Embryonic facial prominence (tissue), 1 donor: ENCODE data around the gene CSNK1G2.

Experiments used
- DNase-seq: peaks from one replicate; pipeline ENCODE4 v3.0.0-alpha.2; 2016; ENCODE audit errors: extremely low spot score

CSNK1G2 gene

DNA sequence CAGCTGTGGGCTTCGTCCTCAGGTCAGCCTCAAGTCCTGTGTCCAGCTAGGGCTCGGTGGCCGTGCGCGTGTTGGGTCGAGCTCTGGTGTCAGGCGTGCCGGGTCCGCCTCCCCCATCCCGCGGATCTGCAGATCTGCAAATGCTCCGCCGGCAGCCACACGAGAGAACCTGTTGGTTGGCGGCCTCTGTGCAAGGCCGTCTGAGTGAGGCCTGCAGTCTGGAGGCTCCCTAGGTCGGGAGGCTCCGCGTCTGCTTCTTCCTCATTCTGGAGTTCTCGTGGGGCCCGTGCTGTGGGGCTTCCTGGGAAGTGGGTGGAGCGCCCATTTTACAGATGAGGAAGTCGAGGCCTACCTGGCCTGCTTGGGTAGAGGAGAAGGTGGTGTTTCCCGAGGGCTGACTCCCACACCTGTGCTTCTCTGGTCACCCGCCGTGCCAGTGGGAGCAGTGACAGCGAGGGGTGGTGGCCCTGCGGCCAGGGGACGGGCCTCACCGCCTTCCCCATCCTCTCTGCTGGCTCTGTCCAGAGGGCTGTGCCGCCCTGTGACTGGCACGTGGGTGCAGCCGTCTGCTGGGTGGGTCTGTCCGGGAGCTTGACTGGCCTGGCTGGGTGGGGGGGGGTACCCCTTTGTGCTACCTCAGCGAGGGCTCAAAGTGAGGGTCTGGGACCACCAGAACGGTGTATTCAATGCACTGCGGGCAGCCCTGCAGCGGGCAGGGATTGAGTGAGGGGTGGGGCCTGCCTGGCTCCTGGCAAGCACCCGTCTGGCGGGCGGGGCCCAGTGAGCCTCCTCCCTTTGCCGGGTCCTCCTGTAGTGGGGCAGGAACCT is 3.3 kb downstream of the CSNK1G2 start:
- DNase-seq: no peak

DNA sequence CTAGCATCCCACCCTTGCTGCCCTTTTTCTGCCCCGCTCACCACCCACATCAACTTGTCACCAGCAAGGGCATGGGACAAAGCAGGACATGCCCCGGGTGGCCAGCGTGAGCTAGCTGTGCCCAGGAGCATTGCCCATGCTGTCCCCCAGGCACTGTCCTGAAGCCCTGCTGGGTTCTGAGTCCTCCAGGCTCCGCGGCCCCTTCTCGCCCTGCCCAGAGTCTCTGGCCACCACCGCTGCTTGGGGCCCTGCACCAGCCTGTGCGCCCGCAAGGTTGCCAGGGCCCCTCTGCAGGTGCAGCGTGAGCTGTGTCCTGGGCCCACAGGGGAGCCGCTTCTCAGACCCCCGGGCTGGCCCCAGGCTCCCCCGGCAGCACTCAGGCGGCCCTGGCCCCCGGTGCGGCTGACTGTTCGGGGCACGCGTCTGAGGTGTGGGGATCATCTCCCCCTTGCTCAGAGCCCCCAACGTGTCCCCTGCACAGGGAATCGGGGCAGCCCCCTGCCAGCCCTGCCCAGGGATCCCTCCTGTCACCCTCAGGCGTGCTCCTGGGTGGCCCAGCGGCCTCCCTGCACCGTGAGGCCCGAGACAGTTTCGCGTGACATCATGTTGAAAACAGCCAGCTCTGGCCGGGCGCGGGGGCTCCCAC is 4.1 kb downstream of the CSNK1G2 start:
- no peak for DNase-seq

DNA sequence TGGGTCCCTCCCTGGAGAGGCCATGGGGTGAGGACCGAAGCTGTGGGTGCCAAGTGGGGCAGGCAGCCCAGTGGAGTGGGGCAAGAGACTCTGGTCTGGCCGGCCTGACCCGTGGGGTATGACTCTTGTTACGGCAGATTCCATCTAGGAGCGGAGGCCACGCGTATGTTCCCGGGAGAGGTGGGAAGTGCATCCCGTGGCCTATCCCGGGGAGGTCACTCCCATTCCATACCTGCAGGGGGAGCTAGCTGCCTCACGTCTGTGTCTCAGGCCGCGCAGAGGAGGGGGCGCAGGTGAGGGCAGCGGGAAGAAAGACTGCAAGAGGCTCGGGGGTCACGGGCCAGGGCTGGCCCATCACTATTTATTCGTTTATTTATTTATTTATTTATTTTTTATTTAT is 4.9 kb downstream of the CSNK1G2 start:
- no peak for DNase-seq

DNA sequence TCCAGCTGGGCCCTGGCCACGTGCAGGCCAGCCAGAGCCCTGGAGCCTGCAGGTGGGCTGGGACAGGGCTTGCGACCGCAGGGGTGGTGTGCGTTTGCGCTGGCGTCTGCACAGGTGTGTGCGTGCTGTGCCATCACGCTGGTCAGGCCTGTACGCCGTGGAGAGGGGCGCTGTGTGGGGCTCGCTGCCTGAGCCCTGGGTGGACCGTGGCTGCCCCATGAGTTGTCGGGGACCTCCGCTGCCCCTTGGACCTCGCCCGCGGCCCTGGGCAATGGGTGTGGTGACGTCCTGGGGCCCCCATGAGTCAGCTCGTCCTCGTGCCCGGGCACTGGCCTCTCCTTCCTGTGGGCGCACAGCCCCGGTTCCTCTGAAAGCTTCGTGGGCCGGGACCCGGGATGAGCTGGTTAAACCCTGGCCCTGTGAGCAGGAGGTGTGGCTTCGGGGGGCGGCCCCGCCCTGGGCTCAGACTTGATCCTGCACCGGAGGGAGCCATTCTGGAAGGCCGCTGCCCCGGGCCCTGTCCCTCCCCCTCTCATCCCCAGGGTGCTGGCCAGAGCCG is 6.8 kb downstream of the CSNK1G2 start:
- DNase-seq: no peak

DNA sequence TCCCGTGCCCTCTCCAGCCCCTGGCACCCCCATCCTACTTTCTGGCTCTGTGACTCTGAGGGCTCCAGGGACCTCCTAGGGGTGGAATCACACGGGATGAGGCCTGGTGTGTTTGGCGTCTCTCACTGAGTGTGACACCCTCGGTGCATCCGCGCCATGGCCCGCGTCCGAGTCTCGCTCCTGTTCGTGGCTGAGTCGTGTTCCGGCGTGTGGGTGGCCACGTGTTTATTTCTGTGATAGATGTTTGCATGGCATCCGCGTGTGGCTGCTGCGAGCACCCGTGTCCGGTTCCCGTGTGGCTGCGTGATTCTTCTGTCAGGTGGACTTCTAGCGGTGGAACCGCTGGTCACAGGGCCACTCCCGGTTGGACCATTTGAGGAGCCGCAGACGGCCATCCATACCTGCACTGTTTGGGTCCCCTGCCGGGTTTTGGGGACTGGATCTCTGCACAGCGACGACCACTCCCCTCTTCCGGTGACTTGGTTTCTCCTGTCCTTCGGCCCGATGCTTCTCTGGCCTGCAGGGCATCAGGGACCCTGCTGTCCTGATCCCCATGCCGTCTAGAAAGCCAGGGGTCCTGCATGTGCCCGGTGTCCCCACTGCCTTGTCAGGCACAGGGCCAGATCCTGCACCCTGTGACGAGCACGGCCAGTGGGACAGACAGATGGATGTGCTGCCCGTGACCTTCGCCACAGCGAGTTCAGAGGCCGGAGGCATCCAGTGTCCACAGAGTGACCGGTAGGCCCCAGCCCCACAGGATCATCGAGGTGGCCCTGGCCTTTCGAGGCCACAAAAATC is 8.5 kb downstream of the CSNK1G2 start:
- DNase-seq: no peak

DNA sequence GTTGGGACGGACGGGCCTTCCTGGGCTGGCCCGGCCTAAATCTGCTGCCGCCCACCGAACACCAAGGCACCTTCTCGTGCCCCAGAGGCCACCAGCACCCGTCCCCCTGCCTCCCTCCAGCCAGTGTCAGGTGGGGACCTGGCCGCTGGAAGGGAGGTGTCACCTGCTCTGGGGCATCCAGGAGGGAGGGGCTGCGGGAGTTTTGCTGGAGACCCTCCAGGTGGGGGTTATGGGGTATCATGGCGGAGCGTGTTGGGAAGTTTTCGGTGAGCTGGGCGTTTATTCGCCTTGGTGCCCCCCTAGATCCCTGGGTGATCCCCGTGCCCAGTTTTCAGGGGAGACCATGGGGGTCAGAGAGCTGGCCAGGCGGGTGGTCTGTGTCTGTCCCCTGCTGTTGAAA is 9.7 kb downstream of the CSNK1G2 start:
- DNase-seq: no peak

DNA sequence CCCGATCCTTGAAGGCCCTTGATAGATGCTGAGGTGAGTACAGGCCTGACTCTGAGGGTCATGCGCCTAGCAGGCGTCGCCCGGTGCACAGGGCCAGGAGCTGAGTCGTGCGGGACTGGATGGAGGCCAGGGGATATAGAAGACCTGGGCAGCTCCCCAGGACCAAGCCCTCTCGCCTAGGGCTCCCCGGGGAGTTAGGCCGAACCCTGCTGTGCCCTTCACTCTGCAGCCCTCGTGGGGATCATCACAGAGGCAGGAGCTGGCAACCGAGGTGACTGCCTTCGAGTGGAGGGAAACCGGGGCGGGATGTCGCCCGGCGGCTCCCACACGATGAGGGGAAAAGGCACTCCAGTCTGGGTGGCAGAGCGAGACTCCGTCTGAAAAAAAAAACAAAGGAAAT is 11.7 kb downstream of the CSNK1G2 start:
- no peak for DNase-seq

DNA sequence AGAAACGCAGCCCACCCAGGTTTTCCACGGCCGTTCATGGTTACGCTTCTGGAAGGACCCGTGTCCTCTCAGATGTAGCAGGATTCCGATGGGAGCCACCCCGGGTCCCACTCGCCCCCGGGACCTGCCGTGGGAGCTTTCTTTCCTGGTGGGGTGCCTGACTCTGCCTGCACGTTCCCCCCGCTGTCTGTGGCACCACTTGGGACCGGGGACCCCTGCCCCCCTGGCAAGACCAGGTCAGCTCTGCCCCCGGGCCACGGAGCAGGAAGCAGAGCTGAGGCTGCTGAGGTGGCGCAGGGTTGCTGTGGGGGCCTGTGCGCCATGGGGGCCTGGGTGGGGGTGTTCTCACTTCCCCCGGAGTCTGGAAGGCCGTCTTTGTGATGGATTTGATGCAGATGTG is 12.1 kb downstream of the CSNK1G2 start:
- no peak for DNase-seq

DNA sequence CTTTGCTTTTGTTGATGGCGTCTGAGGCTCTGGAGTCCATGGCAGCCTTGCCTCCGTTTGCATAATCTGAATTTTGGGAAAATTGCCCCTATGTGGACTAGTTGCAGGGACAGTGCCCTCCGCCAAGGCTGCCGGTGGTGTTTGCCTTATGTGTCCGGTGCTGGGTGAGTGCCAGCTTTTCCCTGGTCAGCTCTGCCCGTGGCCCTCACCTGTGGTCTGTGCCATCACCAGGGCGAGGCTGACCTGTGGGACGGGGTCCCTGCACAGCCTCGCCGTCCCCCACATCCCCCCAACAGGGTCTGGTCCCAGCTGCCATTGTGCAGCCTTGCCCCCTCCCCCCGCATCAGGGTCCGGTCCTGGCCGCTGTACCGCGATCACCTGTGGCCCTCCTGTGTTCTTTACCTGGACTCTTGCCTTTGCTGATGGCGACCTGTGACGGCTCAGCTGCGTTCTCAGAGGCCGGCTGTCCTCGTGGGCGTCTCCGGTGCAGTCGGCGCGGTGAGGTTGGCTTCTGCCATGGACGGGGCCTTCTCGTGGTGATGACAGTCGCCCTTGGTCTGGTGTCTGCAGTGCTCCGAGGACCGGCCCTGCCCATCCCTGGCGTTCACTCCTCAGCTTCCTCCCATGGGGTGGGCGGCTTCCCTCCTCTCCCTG is 12.6 kb downstream of the CSNK1G2 start:
- DNase-seq: no peak

DNA sequence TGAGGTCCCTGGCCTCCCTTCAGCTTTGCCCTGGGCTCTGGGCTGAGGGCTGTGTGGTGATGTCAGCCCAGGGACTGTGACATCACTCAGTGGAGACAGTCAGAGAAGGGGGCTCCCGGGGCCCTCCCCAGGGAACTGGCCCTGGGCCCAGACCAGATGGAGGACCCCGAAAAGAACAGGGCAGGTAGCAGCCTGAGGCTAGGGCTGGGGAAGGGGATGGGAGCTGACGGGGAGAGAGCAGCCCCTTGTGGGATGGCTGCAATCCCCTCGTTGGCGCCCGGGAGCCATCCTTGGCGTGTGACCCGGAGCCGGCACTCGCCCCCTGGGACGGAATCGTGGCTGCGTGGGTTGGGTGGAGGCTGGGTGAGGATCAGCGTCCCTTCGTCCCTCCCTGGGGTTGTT is 13.6 kb downstream of the CSNK1G2 start:
- DNase-seq: no peak

DNA sequence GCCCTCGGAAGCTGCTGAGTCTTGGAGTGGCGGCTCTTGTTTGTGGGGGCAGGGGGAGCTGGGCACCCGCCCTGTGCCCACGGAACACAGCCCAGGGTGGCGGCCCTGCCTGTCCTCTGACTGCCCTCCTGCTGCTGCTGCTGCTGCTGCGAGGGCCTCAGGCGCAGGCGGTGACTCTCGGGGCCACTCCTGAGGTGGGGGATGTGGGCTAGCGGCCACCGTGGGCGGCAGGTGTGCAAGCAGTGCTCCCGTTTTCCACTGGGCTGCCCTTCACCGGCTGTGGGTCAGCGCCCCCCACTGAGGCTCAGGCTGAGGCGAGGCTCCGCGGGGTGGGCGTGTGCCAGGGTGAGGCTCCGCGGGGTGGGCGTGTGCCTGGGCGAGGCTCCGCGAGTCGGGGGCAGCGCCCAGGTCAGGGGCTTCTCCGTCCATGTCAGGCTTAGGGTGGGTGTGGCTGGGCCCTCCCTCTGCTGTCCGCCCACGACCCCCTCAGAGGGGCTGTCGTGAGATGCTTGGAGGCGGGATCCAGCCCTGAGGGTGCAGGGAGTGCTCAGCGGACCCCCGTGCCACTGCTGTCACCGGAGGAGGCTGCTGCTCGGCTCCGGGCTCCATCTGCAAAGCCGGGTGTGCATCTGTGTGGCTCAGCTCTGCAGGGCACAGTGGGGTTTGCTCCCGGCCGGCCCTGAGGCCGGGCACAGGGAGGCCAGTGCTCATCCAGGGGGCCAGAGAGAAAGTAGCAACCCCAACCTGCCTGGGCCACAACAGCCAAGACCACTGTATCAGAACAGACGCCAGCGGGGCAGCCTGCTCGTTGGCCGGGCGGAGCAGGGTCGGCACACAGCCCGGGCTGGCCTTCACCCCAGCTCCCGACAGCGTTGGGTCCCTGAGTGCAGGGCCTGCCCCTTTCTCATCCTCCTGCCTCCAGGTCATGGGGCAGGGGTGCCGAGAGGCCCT is 14.5 kb downstream of the CSNK1G2 start:
- DNase-seq: no peak

DNA sequence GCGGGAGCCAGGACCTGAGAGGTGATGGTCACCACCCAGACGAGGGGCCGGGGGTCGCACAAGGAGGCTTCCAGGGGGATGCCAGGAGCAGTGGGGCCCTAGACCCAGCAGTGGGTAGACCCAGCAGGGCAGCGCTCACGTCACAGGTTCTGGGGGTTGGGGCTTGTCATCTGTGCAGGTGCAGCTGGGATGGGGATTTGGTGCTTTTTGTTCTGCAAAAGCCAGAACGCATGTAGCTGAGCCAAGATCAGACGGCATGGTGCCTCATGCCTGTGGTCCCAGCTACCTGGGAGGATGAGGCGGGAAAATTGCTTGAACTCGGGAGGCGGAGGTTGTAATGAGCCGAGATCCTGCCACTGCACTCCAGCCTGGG is 15.1 kb downstream of the CSNK1G2 start:
- DNase-seq: no peak

DNA sequence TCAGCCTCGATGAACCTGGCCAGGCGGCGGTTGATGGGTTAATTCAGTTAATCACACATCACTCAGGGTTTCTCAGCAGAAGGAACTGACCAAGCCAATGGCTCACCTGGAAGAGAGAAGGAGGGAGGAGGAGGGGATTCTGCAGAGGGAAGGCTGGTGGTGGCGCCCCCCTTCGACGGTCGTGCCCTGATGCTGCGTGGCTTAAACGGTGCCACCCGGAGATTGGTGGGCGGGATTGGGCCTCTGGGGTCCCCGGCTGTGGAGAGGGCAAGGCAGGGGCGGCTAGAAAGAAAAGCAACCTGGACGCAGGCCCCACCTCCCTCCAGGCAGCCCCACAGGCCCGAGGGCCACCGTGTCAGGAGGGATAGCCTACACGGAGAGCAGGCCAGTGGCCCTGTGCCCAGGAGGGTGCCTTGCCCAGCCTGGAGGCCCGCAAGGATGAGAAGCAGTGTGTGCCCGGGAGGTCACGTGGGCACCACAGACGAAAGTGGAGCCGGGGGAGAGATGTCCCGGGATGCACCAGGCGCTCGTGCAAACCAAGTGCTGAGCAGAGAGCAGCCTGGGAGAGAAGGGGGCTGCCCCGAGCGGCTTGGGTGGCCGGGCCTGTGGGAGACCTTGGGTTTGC is 16.0 kb downstream of the CSNK1G2 start:
- DNase-seq: no peak

DNA sequence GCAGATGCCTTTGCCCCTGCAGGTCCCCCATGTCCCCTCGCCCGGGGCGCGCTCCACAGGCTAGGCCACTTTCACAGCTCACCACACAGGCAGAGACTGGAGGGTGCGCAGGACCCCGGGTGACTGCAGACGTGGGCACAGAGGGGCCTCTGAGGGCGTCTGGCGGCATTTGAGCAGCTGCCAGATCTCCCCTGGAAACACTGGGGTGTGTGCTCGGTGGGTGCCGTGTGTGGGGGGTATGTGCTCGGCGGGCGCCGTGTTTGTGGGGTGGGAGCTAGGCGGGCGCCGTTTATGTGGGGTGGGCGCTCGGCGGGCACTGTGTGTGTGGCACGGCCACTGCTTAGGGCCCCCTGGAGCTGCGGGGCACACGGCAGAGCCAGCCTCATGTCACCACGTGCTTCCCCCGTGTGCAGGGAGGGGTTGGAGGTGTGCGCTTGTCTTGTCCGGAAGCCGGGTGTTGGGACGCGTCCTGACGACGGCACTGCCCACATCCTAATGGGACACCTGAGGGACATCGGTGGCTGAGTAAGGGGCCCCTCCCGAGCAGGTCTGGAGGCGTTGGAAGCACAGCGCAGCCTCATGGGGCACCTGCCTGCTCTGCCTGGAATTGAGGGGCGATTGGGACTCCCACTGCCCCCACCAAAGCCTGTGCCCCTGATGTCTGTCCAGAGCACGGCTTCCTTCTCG is 16.7 kb downstream of the CSNK1G2 start:
- no peak for DNase-seq

DNA sequence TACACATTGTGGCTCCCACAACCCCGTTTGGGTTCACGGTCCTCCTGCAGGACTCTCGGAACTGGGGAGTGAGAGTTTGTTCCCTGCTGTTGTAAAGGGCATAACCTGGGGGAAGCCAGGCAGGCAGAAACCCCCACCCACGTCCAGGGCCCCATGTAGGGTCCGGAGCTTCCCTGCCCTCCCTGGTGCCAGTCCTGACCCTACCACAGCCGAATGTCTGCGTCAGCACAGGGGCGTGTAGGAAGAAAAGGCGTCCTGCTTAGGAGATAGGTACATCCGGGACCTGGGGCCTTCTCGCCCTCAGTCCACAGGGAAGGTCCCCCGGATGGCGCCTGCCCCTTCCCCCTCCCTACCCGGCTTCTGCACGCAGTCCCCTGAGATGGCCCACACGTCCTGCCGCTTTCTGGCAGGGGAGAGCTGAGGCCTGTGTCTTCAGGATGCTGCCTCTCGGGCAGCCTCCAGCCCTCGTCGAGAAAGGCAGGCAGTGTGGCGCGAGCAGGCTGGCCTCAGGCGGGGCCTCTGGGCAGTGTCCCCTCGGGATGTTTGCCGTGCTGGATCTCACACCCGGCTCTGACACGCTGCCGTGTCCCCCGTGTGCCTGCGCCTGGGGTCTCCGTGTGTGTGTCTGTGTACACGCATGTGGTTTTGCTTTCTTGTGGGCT is 19.1 kb downstream of the CSNK1G2 start:
- no peak for DNase-seq

DNA sequence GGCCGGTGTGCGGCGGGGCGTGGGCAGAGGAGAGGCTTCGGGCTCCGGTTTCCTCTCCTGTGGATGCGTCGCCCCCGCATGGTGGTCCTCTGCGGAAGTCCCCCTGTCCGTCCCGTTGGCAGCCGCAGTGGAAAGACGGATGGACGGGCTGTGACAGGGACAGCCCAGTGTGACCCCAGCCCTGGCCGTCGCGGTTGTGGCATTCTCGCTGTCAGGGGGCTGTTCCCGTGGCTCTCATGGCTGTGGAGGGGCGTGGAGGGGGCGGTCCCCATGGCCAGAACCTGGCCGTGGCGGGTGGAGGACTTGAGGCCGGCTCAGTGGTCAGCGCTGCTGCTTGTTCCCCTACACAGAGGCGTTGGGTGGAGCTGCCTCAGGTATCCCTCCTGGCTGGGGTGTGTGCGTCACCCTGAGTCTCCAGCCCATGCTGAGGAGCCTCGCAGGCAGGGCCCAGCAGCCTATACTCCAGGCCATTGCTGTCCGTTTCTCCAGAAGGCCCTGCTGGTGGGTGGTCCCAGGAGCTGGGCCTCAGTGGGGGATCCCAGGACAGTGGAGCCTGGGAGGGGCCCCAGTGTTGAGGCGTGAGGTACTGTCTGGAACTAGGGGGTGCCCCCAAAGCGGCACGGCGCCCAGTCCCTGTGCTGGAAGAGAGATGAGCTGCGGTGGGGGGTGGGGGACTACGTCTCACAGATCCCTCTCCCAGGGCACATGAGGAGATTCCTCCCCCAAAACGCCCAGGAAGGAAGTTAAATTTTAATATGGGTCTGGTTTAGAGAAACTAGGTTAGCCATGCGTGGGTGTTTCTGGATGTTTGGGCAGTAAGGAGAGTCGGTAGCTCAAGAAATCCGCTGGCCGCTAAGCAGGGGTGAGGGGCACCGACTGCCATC is 20.3 kb downstream of the CSNK1G2 start:
- no peak for DNase-seq

DNA sequence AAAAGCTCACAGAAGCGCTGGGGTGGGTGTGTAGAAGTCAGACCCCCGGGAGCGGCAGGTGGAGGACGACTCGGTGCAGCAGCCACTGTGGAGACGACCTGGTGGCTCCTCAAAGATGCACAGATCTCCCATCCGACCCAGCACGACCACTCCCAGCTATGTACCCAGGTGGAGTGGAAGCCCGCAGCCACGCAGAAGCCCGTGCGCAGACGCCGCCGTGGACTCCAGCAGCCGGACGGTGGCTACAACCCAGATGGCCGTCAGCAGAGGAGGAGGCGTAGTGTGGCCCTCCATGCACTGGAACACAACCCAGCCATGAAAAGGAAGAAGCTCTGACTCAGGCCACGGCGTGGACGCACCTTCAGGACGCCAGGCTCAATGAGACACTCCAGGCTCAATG is 21.7 kb downstream of the CSNK1G2 start:
- no peak for DNase-seq

DNA sequence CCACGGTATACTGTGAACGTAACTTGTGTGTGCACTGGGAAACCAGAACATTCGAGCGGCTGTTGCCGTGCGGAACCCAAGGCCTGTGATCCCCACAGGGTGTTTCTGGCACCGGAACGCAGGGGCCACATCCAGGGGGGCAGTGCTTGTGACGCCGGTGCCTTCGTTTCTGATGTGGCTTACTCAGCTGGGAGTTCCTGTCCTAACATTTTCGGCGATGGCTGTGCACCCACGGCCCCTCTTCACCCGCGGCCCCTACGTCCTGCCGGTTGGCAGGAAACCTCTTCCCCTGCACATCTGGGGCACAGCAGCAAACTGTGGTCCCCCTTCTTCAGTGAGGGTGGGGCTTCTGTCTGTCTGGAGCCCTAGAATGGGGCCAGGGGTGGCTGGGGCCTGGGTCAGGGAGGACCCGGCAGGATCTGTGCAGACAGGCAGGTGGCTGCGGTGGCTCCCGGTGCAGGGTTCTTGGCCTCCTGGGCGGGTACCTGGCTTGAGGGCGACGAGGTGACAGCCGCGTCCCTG is 26.2 kb downstream of the CSNK1G2 start:
- DNase-seq: no peak
